Measurements from ENCODE around the gene GHRH. TPM values are rescaled to one million over a fixed set of nuclear protein-coding genes. Genes with fewer than 3 reads are reported as not detected.
A peak's percentile ranks its signal among the peaks of the same experiment; 100 is the strongest.

GHRH gene
- total RNA-seq, 1 donor from 2014 or later, result not detected

DNA sequence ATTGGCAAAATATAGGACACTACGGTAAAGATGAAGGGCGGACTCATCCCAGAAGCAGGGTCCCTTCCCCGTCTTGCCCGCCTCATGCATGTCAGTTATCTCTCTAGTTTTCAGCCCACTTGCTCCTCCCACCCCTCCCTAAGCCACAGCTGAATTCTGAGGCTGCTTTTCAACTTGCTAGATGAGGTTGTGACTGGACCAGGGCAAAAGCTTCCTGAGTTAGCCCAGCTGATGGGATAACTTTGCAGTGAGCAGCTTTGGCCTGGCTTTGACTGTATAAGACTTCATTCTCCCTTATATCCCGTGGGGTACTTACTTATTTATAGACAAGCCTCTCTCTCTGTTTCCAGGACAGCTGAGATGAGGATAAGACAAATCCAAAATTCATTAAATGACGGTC is 23.2 kb downstream of the GHRH start:
- DNase-seq (ENCODE audit: low spot score), result no peak

DNA sequence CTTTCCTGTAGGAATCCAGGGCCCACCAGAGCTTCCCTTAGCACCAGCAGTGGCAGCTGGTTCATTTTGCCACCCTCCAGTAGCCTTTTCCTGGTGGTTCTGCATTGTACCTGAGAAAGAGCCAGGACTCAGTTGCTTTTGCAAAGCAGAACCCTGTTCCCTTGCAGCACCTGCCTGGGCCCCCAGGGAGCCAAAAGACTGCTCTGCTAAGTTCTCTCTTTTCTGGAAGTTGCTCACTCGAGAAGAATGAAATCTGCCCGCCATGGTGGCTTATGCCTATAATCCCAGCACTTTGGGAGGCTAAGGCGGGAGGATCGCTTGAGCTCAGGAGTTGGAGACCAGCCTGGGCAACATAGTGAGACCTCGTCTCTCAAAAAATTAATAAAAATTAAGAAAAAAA is 24.0 kb downstream of the GHRH start:
- DNase-seq (ENCODE audit: low spot score), result no peak

GRCh38 chr20:37236462-37236861 is 25.2 kb downstream of the GHRH start:
- no peak for DNase-seq (ENCODE audit: low spot score)

GRCh38 chr20:37235065-37235464 is 26.5 kb downstream of the GHRH start:
- no peak for DNase-seq (ENCODE audit: low spot score)

DNA sequence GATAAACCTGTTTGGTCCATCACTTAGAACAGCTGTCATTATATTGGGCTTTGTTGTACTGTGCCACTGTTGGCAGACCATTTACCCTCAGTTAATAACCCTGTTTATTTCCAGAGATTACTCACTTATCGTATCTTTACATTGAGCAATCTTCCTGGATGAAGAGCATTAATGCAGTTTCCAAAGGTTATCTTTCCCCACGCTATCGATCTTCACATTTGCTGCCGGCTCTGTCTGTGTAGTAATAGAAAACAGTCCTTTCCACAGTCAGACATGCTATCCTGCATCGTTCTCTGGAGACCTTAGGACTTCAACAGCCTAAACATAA is 27.4 kb downstream of the GHRH start:
- DNase-seq (ENCODE audit: low spot score), result no peak

- no peak for DNase-seq (ENCODE audit: low spot score)
Observed at GRCh38 chr20:37233548-37234253, 27.9 kb downstream of the GHRH start.

GRCh38 chr20:37231947-37232630 is 29.5 kb downstream of the GHRH start:
- no peak for DNase-seq (ENCODE audit: low spot score)

GRCh38 chr20:37230200-37230599 is 31.4 kb downstream of the GHRH start:
- no peak for DNase-seq (ENCODE audit: low spot score)

- DNase-seq (ENCODE audit: low spot score), result no peak
Observed at GRCh38 chr20:37229357-37229756, 32.3 kb downstream of the GHRH start.

GRCh38 chr20:37228656-37229055 is 33.0 kb downstream of the GHRH start:
- no peak for DNase-seq (ENCODE audit: low spot score)

GRCh38 chr20:37228082-37228481 is 33.5 kb downstream of the GHRH start:
- DNase-seq (ENCODE audit: low spot score), result no peak

- DNase-seq (ENCODE audit: low spot score), result peak; percentile 49
Observed at GRCh38 chr20:37226889-37227288, 34.7 kb downstream of the GHRH start.

- DNase-seq (ENCODE audit: low spot score), result no peak
Observed at GRCh38 chr20:37225146-37225545, 36.5 kb downstream of the GHRH start.

- DNase-seq (ENCODE audit: low spot score), result no peak
Observed at GRCh38 chr20:37223053-37223452, 38.6 kb downstream of the GHRH start.

DNA sequence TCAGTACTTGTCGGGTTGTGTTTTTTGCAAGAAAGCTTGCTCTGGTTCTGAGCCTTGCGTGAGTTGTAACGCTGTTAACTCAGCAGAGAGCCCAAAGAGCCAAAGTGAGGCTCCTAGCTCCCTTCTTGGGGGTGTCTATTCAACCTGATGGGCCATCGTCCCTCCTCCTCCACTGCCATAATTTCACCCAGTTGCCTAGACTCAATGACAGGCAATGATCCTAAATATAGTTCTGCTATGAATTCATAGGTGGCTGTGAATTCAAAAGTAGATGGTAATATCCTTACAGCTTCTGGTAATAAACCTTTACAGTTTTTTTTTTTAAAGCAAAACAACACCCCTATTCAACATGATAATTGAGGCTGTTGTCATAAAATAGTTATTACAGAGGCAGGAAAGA is 39.5 kb downstream of the GHRH start:
- DNase-seq (ENCODE audit: low spot score), result no peak

DNA sequence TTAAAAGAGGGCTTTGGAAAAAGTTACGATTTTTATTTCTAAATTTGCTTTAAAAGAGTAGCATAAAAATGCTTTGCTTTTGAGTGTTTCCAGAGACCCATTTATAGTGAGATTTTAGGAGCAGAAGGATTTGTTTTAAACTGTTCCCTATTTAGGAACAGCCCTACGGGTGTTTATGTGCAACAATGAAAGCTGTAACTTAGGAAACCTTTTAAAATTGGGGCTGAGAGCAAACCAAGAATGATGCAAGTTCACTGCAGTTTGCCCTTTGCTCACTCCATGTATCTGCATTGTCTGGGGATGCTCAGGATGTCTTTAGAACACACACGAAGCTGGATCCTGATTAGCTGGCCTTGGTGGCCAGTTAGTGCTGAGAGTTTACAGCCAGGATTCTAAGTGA is 40.9 kb downstream of the GHRH start:
- no peak for DNase-seq (ENCODE audit: low spot score)

- DNase-seq (ENCODE audit: low spot score), result no peak
Observed at GRCh38 chr20:37219751-37220668, 41.6 kb downstream of the GHRH start.

DNA sequence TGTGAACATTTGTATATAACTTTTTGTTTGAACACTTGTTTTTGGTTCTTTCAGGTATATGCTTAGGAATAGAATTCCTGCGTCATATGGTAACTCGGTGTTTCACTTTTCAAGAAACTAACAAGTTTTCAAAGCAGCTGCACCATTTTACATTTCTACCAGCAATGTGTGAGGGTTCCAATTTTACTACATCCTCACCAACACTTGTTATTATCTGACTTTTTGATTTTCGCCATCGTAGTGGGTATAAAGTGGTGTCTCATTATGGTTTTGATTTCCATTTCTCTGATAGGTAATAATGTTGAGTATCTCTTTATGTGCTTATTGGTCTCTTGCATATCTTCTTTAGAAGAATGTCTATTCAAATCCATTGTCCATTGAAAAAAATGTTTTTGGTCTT is 42.6 kb downstream of the GHRH start:
- no peak for DNase-seq (ENCODE audit: low spot score)

DNA sequence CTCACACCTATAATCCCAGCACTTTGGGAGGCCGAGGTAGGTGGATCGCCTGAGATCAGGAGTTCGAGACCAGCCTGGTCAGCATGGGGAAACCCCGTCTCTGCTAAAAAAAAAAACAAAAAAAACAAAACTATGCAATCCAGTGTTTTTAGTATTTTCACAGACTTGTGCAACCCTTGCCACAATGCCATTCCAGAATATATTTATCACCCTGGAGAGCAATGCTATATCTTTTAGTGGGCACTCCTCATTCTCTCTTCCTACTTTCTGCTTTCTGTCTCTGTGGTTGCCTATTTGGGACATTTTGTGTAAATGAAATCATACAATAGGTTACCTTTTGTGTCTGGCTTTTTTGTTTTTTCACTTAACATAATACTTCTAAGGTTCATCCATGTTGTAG is 43.2 kb downstream of the GHRH start:
- no peak for DNase-seq (ENCODE audit: low spot score)

- DNase-seq (ENCODE audit: low spot score), result no peak
Observed at GRCh38 chr20:37209661-37210314, 51.8 kb downstream of the GHRH start.

GRCh38 chr20:37209193-37209592 is 52.4 kb downstream of the GHRH start:
- no peak for DNase-seq (ENCODE audit: low spot score)

DNA sequence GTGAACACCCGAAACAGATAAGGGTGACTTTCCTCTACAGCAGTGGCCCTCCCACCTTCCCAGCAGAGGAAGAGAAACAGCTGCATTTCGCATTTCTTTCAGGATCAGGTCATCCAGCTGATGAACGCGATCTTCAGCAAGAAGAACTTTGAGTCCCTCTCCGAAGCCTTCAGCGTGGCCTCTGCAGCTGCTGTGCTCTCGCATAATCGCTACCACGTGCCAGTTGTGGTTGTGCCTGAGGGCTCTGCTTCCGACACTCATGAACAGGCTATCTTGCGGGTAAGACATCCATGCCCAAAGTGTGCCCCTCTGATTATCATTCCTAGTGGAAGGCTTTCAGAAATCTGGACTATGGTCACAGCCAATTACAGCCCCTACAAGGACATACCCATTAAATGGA is 54.4 kb downstream of the GHRH start:
- DNase-seq (ENCODE audit: low spot score), result no peak
